ENCODE results near the gene GH1.

DNA sequence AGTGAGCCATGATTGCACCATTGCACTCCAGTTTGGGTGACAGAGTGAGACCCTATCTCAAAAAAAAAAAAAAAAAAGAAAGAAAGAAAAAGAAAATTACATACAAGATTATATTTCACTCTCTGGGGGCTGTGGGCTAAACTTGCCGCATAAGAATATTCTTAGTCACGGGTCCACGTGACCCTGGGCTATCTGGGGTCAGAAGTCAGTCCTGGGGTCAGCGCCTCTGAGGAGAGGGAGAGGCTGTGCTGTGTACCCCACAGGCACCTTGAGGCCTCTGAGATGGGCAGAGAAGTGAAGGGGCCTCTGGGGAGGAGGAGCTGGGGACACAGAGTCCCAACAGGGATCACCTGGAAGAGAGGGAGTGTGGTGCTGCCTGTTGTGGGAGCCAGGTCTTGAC lies 19.3 kb upstream of the GH1 start:
- TF ChIP-seq, protein P1, sequence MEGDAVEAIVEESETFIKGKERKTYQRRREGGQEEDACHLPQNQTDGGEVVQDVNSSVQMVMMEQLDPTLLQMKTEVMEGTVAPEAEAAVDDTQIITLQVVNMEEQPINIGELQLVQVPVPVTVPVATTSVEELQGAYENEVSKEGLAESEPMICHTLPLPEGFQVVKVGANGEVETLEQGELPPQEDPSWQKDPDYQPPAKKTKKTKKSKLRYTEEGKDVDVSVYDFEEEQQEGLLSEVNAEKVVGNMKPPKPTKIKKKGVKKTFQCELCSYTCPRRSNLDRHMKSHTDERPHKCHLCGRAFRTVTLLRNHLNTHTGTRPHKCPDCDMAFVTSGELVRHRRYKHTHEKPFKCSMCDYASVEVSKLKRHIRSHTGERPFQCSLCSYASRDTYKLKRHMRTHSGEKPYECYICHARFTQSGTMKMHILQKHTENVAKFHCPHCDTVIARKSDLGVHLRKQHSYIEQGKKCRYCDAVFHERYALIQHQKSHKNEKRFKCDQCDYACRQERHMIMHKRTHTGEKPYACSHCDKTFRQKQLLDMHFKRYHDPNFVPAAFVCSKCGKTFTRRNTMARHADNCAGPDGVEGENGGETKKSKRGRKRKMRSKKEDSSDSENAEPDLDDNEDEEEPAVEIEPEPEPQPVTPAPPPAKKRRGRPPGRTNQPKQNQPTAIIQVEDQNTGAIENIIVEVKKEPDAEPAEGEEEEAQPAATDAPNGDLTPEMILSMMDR (IDR thresholded peaks at IDR 0.05), result no peak
- TF ChIP-seq SIN3A (IDR thresholded peaks at IDR 0.05; ENCODE audit: borderline replicate concordance, insufficient read depth, low read depth, low read length) (no peak), POLR2AphosphoS5 (IDR thresholded peaks at IDR 0.05; ENCODE audit: low read depth, low read length) (no peak)

Data from Panc1 (cell line).